Left kidney (tissue), 1 donor: ENCODE data around the gene GH1. TPM values are rescaled to one million over a fixed set of nuclear protein-coding genes. Genes with fewer than 3 reads are reported as not detected.

Source experiments
- polyA plus RNA-seq: library from polyadenylated mRNA; unstranded; fragments of 120-200 nt; gene quantifications from one replicate; pipeline ENCODE4 v1.2.1, GENCODE V29; 2013; ENCODE audit not compliant: insufficient read length

The GH1 gene
- polyA plus RNA-seq, 1 donor: not detected

Other genes with a start within 250 kb of the GH1 start
- gene LIMD2, start 218.7 kb downstream of the GH1 start, polyA plus RNA-seq: 22.9 TPM
- gene STRADA, start 177.0 kb downstream of the GH1 start, polyA plus RNA-seq: 92.9 TPM
- gene CCDC47, start 145.2 kb downstream of the GH1 start, polyA plus RNA-seq: 110 TPM
- 254 TPM for gene DDX42, start 144.7 kb downstream of the GH1 start, polyA plus RNA-seq
- gene PSMC5, start 91.4 kb downstream of the GH1 start, polyA plus RNA-seq: 181 TPM
- gene FTSJ3, start 91.2 kb downstream of the GH1 start, polyA plus RNA-seq: 68.1 TPM
- gene SMARCD2, start 76.2 kb downstream of the GH1 start, polyA plus RNA-seq: 58.9 TPM
- 0.20 TPM for gene CSH2, start 45.2 kb downstream of the GH1 start, polyA plus RNA-seq
- not detected for gene GH2, start 36.9 kb downstream of the GH1 start, polyA plus RNA-seq
- gene CSH1, start 22.3 kb downstream of the GH1 start, polyA plus RNA-seq: not detected
- not detected for gene CSHL1, start 7.6 kb downstream of the GH1 start, polyA plus RNA-seq
- 2.1 TPM for gene CD79B, start 13.5 kb upstream of the GH1 start, polyA plus RNA-seq
- 0.86 TPM for gene SCN4A, start 54.1 kb upstream of the GH1 start, polyA plus RNA-seq
- 2.5 TPM for gene PRR29, start 79.5 kb upstream of the GH1 start, polyA plus RNA-seq
- 23.1 TPM for gene ICAM2, start 101.8 kb upstream of the GH1 start, polyA plus RNA-seq
- 8.7 TPM for gene ERN1, start 211.3 kb upstream of the GH1 start, polyA plus RNA-seq